CD4-positive, alpha-beta T cell treated with Interferon gamma for 1 hour (primary cell): ENCODE measurements around the gene SLC30A1.
A peak's percentile ranks its signal among the peaks of the same experiment; 100 is the strongest.
"Not testable (repeated sequence)": the region's sequence is repeated elsewhere in the genome, so short reads cannot be mapped to it uniquely, and the experiment has no call there.

Experiments used
- DNase-seq: peaks from one replicate; pipeline ENCODE4 v3.0.0-alpha.2; 2020

Gene SLC30A1

GRCh38 chr1:211581526-211581925 is 2.6 kb upstream of the SLC30A1 start:
- DNase-seq: no peak

- DNase-seq: no peak
Measured at GRCh38 chr1:211580303-211580687, 1.3 kb upstream of the SLC30A1 start.

- DNase-seq: peak; percentile 84
Measured at GRCh38 chr1:211579440-211580302, 710 bp upstream of the SLC30A1 start.

GRCh38 chr1:211577819-211578639 is 932 bp downstream of the SLC30A1 start:
- peak; percentile 74 for DNase-seq

GRCh38 chr1:211577277-211577818 is 1.6 kb downstream of the SLC30A1 start:
- no peak for DNase-seq

- DNase-seq: no peak
Measured at GRCh38 chr1:211576717-211577116, 2.2 kb downstream of the SLC30A1 start.

- DNase-seq: no peak
Measured at GRCh38 chr1:211574705-211575104, 4.3 kb downstream of the SLC30A1 start.

- DNase-seq: no peak
Measured at GRCh38 chr1:211571998-211572397, 7.0 kb downstream of the SLC30A1 start.

GRCh38 chr1:211570378-211570777 is 8.6 kb downstream of the SLC30A1 start:
- not testable (repeated sequence) for DNase-seq

- DNase-seq: no peak
Measured at GRCh38 chr1:211566431-211567025, 12.4 kb downstream of the SLC30A1 start.

GRCh38 chr1:211564084-211564483 is 14.9 kb downstream of the SLC30A1 start:
- no peak for DNase-seq

- DNase-seq: no peak
Measured at GRCh38 chr1:211559222-211560010, 19.5 kb downstream of the SLC30A1 start.

- no peak for DNase-seq
Measured at GRCh38 chr1:211557894-211558625, 20.9 kb downstream of the SLC30A1 start.

GRCh38 chr1:211553549-211553948 is 25.4 kb downstream of the SLC30A1 start:
- DNase-seq: no peak

GRCh38 chr1:211551638-211552460 is 27.1 kb downstream of the SLC30A1 start:
- no peak for DNase-seq

- no peak for DNase-seq
Measured at GRCh38 chr1:211549092-211549711, 29.8 kb downstream of the SLC30A1 start.

- no peak for DNase-seq
Measured at GRCh38 chr1:211548321-211549091, 30.5 kb downstream of the SLC30A1 start.

- DNase-seq: no peak
Measured at GRCh38 chr1:211547710-211548109, 31.3 kb downstream of the SLC30A1 start.

GRCh38 chr1:211546543-211546942 is 32.4 kb downstream of the SLC30A1 start:
- DNase-seq: no peak
